GM19035 (cell line): Measurements from ENCODE around the gene TGIF2.
A peak's percentile ranks its signal among the peaks of the same experiment; 100 is the strongest.
"Not testable (repeated sequence)": the region's sequence is repeated elsewhere in the genome, so short reads cannot be mapped to it uniquely, and the experiment has no call there.

Experiments used
- ATAC-seq: cut with Tn5 transposase; IDR thresholded peaks from one replicate; pipeline ENCODE4 v1.9.1; 2021; ENCODE audit not compliant: unreplicated experiment

TGIF2 gene

DNA sequence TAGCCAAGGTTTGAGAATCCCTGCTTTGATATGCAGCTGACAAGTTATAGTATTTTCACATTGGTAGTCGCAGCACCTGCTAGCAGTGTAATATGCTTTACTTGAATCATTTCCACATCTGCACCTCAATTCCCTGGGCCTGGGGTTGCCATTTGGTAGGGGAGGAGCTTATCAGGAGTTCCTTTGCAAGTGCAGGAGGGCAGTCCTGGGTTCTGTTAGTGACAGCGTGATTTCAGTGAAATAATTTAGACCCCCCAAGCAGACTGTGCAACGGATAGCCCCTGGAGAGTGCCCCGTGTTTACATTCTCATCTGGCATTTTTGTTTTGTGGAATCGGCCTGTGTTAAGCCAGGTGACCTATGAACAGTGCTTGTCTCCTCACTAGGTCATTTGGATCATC is 38.2 kb downstream of the TGIF2 start:
- no peak for ATAC-seq

DNA sequence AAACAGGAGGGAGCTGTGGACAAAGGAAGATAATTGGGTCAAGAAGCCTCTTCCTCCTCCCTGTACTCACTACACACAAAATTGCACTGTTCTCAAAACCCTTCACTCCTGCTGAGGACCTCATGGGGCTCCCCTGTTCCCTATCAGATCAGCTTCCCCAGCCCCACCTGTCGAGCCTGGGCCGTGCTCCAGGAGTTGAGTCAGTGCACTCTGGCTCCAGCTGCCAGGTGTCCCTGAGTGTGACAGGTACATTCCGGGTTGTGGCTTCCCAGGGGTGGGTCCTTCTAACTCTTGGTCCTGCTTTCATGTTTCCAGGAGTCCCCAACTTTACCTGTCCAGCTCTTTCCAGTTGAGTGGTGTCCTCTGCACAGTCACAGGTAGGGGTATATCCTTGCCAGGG is 40.6 kb downstream of the TGIF2 start:
- no peak for ATAC-seq

DNA sequence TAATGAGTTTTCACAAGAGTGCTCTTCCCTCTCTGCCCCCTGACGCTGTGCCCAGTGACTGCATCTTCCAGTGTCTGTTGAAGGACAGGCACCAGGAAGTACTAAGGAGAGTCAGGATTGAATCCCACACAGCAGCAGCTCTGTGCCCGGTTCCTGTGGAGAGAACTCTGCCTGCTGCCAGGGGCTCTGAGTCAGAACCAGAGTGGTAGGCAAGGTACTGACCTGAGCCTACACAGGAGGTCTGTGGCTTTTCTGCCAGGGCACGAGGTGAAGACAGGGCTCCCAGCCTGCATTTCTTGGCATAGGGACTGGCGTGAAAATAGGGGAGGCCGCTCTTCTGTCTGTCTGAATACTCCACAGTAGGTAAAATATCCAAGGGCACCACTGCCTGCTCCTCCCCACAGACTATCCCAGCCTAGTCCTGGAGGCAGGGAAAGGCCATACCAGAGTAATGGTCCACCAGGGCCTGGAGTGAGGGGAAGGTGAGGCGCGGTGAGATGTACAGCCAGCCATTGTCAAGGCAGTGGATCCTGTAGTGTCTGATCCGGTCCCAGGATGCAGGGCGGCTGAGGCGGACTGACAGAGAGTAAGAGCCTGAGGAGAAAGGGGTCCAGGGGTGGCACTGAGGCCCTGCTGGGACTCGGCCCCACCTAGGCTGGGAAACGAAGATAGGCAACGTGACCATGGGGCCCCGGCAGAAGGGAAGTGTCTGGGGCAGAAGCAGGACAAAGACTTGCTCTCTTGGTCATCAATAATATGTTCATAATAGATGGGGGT is 41.6 kb downstream of the TGIF2 start:
- no peak for ATAC-seq

DNA sequence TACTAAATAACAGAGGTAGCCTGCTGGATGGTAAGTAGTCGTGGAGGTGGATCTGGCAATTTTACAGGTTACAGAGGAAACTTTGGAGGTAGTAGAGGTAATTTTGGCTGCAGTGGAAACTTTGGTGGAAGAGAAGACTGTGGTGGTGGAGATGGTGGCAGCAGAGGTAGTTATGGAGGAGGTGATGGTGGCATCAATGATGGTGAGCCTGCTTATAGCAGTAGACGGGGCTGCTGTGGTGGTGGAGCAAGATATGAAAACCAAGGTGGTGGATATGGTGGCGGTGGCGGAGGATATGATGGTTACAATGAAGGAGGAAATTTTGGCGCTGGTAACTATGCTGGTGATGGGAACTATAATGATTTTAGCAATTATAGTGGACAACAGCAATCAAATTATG is 47.5 kb downstream of the TGIF2 start:
- no peak for ATAC-seq

DNA sequence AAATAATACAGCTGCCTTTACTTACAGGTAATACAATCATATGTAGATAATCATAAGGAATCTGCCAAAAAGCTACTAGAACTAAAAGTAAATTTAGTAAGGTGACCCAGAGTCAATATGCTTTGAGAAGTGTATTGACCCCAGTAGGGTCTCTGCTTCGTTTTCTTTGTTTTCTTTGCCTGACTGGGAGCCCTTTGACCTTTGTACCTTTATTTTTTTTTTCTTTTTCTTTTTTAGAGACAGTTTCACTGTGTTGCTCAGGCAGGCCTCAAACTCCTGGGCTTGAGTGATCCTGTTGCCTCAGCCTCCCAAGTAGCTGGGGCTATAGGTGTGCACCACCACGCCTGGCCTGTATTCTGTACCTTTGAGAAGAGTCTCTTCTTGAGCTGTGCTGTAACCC is 50.0 kb downstream of the TGIF2 start:
- ATAC-seq = no peak

DNA sequence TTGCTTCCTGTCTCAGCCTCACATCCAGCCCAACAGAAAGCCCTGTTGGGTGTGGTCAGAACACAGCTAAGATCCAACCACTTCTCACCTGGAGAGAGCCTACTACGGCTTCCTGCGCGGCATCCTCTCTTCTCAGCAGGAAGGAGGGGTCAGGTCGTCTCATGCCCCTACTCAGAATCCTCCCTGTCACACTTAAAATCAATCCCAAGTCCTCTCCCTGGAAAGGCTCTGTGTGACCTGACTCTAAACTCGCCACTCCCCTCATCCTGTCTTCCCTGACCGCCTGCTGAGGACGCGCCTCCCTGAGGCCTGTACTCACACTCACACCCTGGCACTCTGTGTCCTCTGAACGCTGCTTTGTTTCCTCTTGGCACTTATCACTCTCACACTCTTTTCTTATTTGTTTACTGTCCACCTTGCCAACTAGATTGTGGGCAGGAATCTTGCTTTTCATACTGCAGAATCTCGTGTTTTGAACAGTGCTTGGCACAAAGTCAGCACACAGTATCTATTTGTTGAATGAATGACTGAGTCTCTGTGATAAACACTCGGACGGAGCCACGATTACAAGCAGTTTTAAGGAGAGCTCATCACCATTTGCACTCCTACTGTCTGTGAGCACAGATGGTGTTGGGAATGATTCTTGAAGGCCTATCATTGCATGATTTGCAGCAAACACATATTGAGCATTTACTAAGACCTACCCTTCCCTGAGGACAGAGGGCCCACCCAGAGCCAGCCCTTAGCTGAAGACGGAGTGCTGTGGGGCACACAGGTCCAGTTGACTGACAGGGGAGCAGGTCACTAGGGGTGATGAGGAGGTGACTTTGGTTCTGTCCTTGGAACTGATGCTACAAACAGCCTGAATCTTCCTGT is 50.9 kb downstream of the TGIF2 start:
- ATAC-seq = no peak

DNA sequence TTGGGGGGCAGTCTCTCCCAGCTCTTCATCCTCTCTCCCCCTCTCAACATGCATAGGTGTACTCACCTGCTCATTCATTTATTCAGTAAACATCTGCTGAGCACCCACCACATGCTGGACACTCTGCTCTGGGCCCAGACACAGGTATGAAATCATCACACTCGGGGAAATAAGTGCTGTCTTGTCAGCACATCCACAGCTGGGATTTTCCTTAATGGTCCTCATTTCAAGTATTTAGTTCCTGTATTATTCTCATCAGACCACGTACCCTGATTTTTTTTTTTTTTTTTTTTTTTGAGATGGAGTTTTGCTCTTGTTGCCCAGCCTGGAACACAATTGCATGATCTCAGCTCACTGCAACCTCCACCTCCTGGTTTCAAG is 51.5 kb downstream of the TGIF2 start:
- no peak for ATAC-seq

DNA sequence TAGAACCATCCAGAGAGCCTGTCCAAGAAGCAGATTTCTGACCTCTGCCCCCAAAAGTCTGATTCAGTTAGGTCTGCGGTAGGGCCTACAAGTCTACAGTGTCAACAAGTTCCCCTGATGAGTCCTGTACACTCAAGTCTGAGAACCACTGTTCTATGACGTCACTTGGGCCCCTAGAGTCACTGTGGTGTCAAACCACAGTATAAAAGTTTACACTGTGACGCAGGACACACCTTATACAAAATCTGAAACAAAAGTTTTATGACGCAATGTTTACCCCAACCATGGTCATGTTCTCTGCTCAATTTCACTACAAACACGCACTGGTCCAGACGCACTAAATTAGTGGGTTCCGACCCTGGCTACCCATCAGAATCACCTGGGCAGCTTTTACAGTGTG is 54.7 kb downstream of the TGIF2 start:
- ATAC-seq = no peak

DNA sequence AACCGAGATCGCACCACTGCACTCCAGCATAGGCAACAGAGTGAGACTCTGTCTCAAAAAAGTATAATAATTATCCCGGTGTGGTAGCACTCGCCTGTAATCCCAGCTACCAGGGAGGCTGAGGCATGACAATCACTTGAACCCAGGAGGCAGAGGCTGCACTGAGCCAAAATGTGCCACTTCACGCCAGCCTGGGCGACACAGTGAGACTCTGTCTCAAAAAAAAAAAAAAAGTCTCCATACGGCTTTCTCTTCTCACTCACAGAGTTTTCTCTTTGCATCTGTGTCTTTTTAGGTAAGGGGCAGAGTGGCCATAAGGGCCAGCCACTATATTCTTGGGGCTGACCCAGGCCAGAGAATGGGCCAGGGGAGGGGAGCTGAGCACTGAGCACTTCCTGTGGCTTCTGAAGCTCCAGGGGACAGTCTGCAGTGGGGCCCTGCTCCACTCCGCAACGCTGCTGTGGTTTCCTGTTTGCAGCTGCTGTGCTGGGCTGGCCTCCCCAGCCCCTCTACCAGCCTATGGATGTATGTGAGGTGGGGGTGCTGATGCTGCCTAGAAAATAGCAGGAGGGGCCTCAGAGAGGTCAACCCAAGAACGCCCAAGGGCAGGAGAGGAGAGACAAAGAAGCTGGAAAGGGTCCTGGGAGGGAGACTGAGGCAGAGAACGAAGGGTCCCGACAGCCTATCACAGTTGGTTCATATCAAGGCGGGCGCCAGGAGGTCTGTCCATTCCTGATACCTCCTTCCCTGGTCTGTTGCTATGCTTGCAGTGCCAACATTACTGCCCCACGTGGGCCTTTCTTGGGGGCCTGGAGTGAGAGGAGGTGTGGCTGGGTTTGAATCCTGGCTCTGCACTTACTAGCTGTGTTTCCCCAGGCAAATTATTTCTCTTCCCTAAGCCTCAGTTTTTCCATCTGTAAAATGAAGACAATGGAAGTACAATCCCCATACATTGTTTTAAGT is 56.6 kb downstream of the TGIF2 start:
- ATAC-seq = peak; percentile 64

DNA sequence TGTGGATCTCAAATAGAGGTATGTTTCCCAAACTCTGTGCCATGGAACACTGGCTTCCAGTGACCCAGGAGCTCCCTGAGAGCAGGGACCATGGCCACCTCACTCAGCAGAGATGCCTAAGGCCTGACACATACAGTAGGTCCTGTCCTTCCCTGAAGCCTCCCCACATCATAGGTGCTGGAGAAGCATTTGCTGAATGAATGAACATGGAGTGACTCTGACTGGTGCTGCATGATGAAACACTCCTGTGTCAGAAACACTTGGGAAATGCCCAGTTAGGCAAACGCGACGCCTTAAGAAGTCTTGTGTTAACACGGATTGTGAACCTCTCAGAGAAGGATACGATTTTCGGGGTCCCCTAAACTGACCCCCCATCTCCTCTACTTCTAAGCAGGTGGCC is 58.2 kb downstream of the TGIF2 start:
- no peak for ATAC-seq

DNA sequence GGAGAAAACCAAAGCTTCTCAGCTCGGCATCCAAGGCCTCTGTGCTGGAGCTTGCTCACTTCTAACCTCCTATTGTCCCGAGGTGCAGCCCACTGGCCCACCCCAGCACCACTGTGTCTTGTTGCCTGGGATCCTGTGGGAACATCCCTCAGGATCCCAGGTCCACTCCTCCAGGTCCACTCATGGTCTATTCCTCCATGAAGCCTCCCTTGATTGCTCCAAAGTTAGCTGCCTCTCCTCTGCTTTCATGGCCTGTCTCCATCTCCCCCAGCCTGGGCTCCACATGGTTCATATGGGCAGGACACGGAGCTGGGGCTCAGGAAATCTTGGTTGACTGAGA is 58.7 kb downstream of the TGIF2 start:
- ATAC-seq = no peak

DNA sequence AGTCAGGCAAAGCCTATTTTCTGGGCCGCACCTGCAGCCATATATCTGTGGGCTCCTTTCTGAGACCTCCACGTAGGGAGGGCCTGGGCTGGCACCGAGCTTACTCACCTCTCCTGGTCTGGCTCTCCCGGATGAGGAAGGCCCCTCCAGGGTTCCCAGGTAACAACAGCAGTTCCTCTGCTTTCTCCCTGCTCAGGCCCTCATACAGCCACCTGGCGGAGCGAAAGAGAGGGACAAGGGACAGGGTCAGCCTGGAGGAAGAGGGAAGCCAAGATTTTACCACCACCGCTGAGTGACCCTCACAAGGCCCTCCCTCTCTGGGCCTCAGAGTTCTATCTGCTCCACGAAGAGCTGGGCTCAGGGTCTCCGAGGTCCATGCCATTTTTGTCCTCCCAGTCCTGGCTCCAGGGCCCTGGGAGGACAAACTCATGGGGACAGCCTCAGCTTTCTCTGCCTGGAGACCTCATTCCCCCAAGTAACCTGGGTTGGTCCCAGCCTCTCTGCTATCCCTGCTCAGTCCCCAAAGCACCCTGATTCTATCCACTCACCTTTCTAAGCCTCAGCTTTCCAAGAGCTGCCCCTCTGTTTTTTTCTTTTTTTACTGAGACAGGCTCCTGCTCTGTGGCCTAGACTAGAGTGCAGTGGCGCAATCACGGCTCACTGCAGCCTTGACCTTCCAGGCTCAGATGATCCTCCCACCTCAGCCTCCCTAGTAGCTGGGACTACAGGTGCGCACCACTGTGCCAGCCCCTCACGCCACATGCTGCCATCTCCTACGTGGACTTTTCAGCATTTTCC is 59.3 kb downstream of the TGIF2 start:
- ATAC-seq = no peak

DNA sequence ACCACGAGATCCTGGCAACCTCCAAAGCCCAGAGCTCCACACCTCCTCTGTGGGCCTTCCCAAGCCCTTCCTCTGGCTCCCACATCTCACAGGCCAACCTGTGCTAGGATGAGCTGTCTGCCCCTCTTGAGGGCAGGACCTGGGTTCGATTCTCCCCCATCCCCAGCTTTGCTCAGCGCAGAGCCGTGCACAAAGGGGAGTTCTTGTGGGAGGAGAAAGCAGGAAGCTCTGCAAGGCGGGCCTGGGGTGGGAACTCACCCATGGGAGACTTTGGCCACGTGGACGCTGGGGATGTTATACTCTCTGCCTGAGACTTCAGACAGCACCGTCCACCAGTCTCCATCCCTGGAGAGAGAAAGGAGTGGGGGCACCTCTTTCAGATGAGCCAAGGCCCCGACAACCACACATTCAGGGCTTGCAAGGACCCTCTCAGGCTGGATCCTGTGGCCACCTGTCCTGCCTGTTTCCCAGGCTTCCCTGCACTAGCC is 59.9 kb downstream of the TGIF2 start:
- ATAC-seq = no peak

DNA sequence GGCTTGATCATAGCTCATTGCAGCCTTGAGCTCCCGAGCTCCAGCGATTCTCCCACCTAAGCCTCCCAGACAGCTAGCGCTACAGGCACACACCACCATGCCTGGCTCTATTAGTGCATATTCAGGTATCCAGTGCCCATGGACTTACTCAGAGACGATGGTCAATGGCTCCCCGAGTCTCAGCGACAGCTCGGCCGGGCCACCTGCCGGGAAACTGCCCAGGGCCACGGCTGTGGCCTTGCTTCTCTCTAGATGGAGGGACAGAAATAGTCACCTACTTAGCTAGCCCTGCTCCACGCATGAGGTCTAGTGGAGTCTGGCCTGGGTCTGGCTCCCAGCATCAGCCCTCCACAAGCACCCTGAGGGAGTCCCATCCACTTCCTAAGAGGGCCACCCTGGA is 60.9 kb downstream of the TGIF2 start:
- ATAC-seq = no peak

DNA sequence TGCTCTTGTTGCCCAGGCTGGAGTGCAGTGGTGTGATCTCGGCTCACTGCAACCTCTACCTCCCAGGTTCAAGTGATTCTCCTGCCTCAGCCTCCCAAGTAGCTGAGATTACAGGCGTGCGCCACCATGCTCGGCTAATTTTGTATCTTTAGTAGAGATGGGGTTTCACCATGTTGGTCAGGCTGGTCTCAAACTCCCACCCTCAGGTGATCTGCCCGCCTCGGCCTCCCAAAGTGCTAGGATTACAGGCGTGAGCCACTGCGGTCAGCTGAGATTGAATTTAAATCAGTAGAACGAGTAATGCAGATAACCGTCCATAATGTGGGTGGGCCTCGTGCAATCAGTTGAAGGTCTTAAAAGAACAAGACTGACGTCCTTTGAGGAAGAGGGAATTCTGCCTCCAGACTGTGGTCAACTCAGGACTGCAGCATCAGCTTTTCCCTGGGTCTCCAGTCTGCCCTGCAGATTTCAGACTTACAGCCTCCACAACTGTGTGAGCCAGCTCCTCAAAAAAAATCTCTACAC is 65.5 kb downstream of the TGIF2 start:
- not testable (repeated sequence) for ATAC-seq

DNA sequence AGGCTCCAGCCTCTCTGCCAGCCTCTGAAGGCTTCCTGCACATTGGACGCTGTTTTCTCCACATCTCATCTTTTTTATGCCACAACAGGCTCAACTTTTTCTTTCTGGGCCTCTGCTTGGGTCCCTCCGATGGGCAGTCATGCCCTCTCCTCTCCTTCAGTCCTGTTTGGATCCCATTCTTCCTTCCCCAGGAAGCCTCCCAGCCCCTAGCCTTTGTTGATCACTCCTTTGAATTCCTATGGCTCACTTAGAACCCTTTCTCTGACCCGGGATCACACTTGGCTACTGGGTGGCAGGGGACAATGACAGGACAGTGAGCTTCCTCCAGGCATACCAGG is 68.1 kb downstream of the TGIF2 start:
- ATAC-seq = no peak

DNA sequence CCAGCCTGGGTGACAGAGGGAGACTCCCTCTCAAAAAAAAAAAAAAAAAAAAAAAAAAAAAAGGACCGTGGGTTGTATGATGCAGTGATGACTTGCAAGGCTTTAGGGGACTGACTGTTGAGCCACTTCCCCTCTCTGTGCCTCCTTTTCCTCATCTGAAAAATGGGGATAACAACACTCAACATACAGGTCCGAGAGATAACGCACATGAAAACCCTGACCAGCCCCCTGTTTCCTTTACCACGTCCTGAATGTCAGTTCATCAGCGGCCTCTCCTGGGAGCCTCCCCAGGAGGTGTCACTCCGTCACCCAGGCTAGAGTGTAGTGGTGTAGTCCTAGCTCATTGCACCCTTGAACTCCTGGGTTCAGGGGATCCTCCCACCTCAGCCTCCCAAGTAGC is 68.7 kb downstream of the TGIF2 start:
- no peak for ATAC-seq
